ENCODE data around the gene PRMT9. TPM values are rescaled to one million over a fixed set of nuclear protein-coding genes. Genes with fewer than 3 reads are reported as not detected.

PRMT9 gene
- total RNA-seq, 4 donors from 2014 or later, result 3.5 to 63.3 (median 25.6) TPM

DNA sequence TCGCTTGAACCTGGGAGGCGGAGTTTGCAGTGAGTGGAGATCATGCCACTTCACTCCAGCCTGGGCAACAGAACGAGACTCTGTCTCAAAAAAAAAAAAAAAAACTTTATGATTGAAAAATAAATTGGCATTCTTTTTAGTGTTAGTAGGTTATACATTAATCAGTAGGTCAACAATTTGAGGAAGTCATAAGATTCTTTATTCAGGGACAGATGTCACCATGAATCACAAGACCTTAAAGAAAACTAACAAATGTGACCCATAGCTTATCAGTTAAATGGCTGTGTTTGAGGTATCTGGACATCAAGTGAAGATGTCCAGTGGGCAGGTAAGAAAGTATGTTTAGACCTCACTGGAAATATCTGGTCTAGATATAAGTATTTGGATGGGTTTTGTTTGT is 9.3 kb upstream of the PRMT9 start:
- H3K36me3 ChIP-seq, result no peaks in the 10 kb centered on the region
- H3K27ac ChIP-seq, result no peak overlapping the region
- no peaks in the 10 kb centered on the region for H3K27me3 ChIP-seq
- H3K4me3 ChIP-seq, result no peak overlapping the region
- H3K4me1 ChIP-seq, result no peaks in the 10 kb centered on the region
- no peaks in the 10 kb centered on the region for H3K9me3 ChIP-seq
- intact Hi-C loops (cut with DNase I; ENCODE audit: low total_unique reads), result no loop called here
- no peak for TF ChIP-seq POLR2A (IDR thresholded peaks at IDR 0.05)
- TF ChIP-seq, protein P1, sequence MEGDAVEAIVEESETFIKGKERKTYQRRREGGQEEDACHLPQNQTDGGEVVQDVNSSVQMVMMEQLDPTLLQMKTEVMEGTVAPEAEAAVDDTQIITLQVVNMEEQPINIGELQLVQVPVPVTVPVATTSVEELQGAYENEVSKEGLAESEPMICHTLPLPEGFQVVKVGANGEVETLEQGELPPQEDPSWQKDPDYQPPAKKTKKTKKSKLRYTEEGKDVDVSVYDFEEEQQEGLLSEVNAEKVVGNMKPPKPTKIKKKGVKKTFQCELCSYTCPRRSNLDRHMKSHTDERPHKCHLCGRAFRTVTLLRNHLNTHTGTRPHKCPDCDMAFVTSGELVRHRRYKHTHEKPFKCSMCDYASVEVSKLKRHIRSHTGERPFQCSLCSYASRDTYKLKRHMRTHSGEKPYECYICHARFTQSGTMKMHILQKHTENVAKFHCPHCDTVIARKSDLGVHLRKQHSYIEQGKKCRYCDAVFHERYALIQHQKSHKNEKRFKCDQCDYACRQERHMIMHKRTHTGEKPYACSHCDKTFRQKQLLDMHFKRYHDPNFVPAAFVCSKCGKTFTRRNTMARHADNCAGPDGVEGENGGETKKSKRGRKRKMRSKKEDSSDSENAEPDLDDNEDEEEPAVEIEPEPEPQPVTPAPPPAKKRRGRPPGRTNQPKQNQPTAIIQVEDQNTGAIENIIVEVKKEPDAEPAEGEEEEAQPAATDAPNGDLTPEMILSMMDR (IDR thresholded peaks at IDR 0.05), result no peak
- no peak for DNase-seq

DNA sequence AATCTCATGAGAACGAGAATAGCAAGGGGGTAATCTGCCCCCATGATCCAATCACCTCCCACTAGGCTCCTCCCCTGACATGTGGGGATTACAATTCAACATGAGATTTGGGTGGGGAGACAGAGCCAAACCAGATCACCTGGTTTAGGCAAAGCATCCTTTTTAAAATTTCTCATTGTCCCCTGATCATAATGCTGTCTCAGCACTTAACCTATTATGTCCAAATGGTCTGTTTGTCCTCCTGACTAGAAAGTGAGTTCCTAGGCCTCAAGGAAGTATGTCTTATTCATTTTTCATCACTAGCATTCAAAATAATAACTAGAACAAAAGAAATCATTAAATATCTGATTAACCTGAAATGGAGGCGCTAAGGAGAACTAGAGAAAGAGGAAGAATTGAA is 7.9 kb upstream of the PRMT9 start:
- no peak for TF ChIP-seq POLR2A (IDR thresholded peaks at IDR 0.05)
- TF ChIP-seq, protein P1 (IDR thresholded peaks at IDR 0.05), result no peak
- H3K4me1 ChIP-seq, result no peaks in the 10 kb centered on the region
- DNase-seq, result no peak
- H3K9me3 ChIP-seq, result no peaks in the 10 kb centered on the region
- intact Hi-C loops (cut with DNase I; ENCODE audit: low total_unique reads), result no loop called here
- no peak overlapping the region for H3K4me3 ChIP-seq
- H3K27ac ChIP-seq, result no peak overlapping the region
- H3K36me3 ChIP-seq, result no peaks in the 10 kb centered on the region
- H3K27me3 ChIP-seq, result no peaks in the 10 kb centered on the region

DNA sequence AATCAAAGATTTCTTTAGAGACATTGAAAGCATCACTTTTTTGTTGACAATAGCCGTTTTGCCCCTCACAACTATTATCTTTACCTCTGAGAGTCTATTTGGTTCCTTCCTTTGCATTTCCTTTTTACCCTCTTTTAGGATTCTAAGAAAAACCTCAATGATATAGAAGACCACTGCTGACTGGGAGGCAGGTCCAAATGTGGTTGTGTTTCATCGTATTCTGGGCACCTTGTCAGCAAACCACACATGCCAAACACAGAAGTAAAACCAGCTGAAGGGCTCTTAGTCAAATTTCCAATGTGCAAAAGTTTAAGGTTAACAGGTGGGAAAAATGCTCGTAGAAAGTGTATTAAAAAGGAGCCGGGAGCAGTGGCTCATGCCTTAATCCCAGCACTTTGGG is 5.1 kb upstream of the PRMT9 start:
- no peaks in the 10 kb centered on the region for H3K36me3 ChIP-seq
- no peak overlapping the region for H3K27ac ChIP-seq
- H3K9me3 ChIP-seq, result no peaks in the 10 kb centered on the region
- TF ChIP-seq POLR2A (IDR thresholded peaks at IDR 0.05), result no peak
- TF ChIP-seq, protein P1 (IDR thresholded peaks at IDR 0.05), result no peak
- no peaks in the 10 kb centered on the region for H3K4me1 ChIP-seq
- no peaks in the 10 kb centered on the region for H3K27me3 ChIP-seq
- no peak overlapping the region for H3K4me3 ChIP-seq
- intact Hi-C loops (cut with DNase I; ENCODE audit: low total_unique reads), result no loop called here
- no peak for DNase-seq

DNA sequence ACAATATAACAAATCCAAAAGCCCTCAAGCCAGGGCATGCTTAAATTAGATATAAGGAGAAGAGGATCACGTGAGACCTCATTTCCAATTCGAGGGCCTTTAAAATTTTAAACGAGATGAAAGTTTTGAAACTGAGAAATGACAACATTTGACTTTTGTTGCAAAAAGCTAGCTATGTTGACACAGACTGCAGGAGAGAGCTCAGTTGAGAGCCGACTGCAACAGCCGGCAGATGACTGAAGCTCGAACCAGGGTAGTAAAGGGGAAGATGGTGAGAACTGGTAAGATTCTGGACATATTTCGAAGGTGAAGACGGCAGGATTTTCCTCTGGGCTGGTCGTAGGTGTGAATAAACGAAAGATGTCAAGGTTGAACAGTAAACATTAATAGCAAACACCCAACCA is 773 bp downstream of the PRMT9 start:
- intact Hi-C loops (cut with DNase I; ENCODE audit: low total_unique reads), result no loop called here
- H3K27me3 ChIP-seq, result no peaks in the 10 kb centered on the region
- peak overlapping the region; percentile 74 to 82 for H3K4me3 ChIP-seq
- no peaks in the 10 kb centered on the region for H3K36me3 ChIP-seq
- H3K27ac ChIP-seq, result peak overlapping the region; percentile 85 to 91
- peak in 1 of 2 donors; percentile 29 for DNase-seq
- no peak for TF ChIP-seq POLR2A (IDR thresholded peaks at IDR 0.05)
- TF ChIP-seq, protein P1 (IDR thresholded peaks at IDR 0.05), result no peak
- peaks cover 0 to 7% of the 10 kb centered on the region in 2 donors for H3K4me1 ChIP-seq
- no peaks in the 10 kb centered on the region for H3K9me3 ChIP-seq

DNA sequence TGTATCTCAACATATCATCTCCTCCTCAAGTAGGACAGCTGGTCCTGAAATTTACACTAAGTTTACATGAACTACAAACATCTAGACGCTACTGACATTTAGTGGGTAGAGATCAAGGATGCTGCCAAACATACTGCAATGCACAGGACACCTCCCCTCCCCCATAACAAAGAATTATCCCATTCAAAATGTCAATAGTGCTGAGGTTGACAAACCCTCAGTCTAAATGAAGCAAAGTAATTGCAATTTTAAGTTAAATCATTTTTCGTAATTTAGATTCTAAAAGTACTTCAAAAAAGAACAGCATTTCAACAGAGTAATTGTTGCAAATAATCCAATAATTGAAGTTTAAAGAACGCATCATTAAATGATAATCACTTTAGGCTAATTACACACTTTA is 1.2 kb downstream of the PRMT9 start:
- no peaks in the 10 kb centered on the region for H3K9me3 ChIP-seq
- H3K27me3 ChIP-seq, result no peaks in the 10 kb centered on the region
- TF ChIP-seq, protein P1 (IDR thresholded peaks at IDR 0.05), result no peak
- TF ChIP-seq POLR2A (IDR thresholded peaks at IDR 0.05), result no peak
- DNase-seq, result no peak
- peaks cover 0 to 7% of the 10 kb centered on the region in 2 donors for H3K4me1 ChIP-seq
- H3K4me3 ChIP-seq, result peak overlapping the region; percentile 74 to 82
- intact Hi-C loops (cut with DNase I; ENCODE audit: low total_unique reads), result no loop called here
- no peaks in the 10 kb centered on the region for H3K36me3 ChIP-seq
- H3K27ac ChIP-seq, result peak overlapping the region; percentile 85 to 91
